SJCRH30 (cell line): ENCODE results near the gene OR2T11. TPM values are rescaled to one million over a fixed set of nuclear protein-coding genes. Genes with fewer than 3 reads are reported as not detected.

Experiments
- DNase-seq, 2 experiments: peaks; one replicate each; pipeline ENCODE4 v3.0.0-alpha.2; 2015 to 2020
- H3K27ac ChIP-seq: fragments of 250-450 bp; sonication (Bioruptor Pico); 2 replicates; pipeline ENCODE4 v1.5.1; 2020; ENCODE audit warnings: mild to moderate bottlenecking, moderate library complexity
- H3K27me3 ChIP-seq: fragments of 250-450 bp; sonication (Bioruptor Pico); 2 replicates; pipeline ENCODE4 v1.5.1; 2020; ENCODE audit warnings: mild to moderate bottlenecking, moderate library complexity
- H3K36me3 ChIP-seq: fragments of 250-450 bp; sonication (Bioruptor Pico); 2 replicates; pipeline ENCODE4 v1.5.1; 2020; ENCODE audit warnings: mild to moderate bottlenecking, moderate library complexity
- H3K4me1 ChIP-seq: fragments of 250-450 bp; sonication (Bioruptor Pico); 2 replicates; pipeline ENCODE4 v1.5.1; 2020; ENCODE audit warnings: mild to moderate bottlenecking, moderate library complexity
- H3K4me3 ChIP-seq: fragments of 250-450 bp; sonication (Bioruptor Pico); 2 replicates; pipeline ENCODE4 v1.5.1; 2020; ENCODE audit warnings: mild to moderate bottlenecking, moderate library complexity
- H3K9me3 ChIP-seq: fragments of 250-450 bp; sonication (Bioruptor Pico); replicated peaks from 2 replicates; pipeline ENCODE4 v1.5.1; 2020; ENCODE audit warnings: mild to moderate bottlenecking, moderate library complexity
- total RNA-seq: library from RNA; depleted of rRNA; stranded (reverse); fragments of >200 nt; shearing (Covaris generic); gene quantifications from 2 replicates; pipeline ENCODE4 v1.2.3, GENCODE V29; 2014

The OR2T11 gene
- total RNA-seq, 1 experiment from 2014 or later = not detected

DNA sequence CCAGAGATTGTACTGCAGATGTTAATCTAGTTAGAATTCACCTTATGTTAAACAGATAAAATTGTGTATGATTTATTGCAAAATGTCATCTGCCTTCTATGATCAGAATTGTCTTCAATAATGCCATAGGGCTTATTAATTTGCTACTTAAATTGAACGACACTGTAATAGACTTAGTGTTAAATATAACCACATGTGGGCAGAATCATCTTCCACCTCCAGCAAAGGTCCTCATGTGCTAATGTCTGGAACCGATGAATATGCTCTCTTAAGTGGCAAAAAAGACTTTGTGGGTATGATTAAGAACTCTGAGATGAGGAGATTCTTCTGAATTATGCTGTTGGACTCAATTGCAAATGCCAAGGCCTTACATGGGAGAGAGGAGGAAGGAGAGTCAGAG lies 4.3 kb downstream of the OR2T11 start:
- Histone ChIP-seq H3K27ac (no peak overlapping the region), H3K9me3 (no peaks in the 10 kb centered on the region), H3K4me3 (no peak overlapping the region), H3K4me1 (no peaks in the 10 kb centered on the region), H3K27me3 (no peaks in the 10 kb centered on the region), H3K36me3 (no peaks in the 10 kb centered on the region)
- DNase-seq = no peak

- no peaks in the 10 kb centered on the region for H3K4me1 ChIP-seq
- H3K9me3 ChIP-seq = no peaks in the 10 kb centered on the region
Measured at GRCh38 chr1:248627971-248628844, 6.7 kb downstream of the OR2T11 start.

DNA sequence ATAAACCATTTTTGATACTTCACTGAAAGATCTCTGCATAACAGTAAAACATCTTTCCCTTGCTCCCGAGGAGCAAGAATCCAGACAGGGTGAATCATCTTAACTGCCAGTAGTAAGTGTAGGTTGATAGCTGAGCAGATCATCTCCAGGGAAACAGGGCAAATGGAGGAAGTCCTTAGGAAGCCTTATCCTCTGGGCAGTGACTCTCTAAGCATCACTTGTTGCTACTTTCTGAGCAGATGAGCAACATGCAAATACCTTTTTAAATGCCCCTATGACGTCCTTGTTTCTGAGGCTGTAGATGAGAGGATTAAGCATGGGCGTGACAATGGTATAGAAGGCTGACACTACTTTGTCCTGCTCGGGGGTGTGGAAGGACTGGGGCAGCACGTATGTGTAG lies 8.9 kb downstream of the OR2T11 start:
- no peaks in the 10 kb centered on the region for H3K36me3 ChIP-seq
- no peak overlapping the region for H3K27ac ChIP-seq

More at GRCh38 chr1:248627971-248628844, 6.7 kb downstream of the OR2T11 start:
- Histone ChIP-seq H3K27ac (no peak overlapping the region), H3K4me3 (no peak overlapping the region), H3K36me3 (no peaks in the 10 kb centered on the region), H3K27me3 (no peaks in the 10 kb centered on the region)
- no peak for DNase-seq

GRCh38 chr1:248625166-248625565 lies 9.7 kb downstream of the OR2T11 start:
- DNase-seq = no peak
- no peak overlapping the region for H3K27ac ChIP-seq

More for the DNA sequence above, 8.9 kb downstream of the OR2T11 start:
- Histone ChIP-seq H3K4me1 (no peaks in the 10 kb centered on the region), H3K4me3 (no peak overlapping the region), H3K9me3 (no peaks in the 10 kb centered on the region), H3K27me3 (no peaks in the 10 kb centered on the region)
- DNase-seq = no peak

GRCh38 chr1:248622570-248623001 lies 12.3 kb downstream of the OR2T11 start:
- peak in 1 of 2 experiments; percentile 57 for DNase-seq

More at GRCh38 chr1:248625166-248625565, 9.7 kb downstream of the OR2T11 start:
- Histone ChIP-seq H3K27me3 (no peaks in the 10 kb centered on the region), H3K4me1 (no peaks in the 10 kb centered on the region), H3K36me3 (no peaks in the 10 kb centered on the region), H3K4me3 (no peak overlapping the region), H3K9me3 (no peaks in the 10 kb centered on the region)

GRCh38 chr1:248621770-248622169 lies 13.1 kb downstream of the OR2T11 start:
- Histone ChIP-seq H3K4me1 (no peaks in the 10 kb centered on the region), H3K4me3 (no peak overlapping the region), H3K27me3 (no peaks in the 10 kb centered on the region), H3K36me3 (no peaks in the 10 kb centered on the region), H3K27ac (no peak overlapping the region), H3K9me3 (no peaks in the 10 kb centered on the region)
- DNase-seq = no peak

More at GRCh38 chr1:248622570-248623001, 12.3 kb downstream of the OR2T11 start:
- H3K4me1 ChIP-seq = no peaks in the 10 kb centered on the region
- H3K27ac ChIP-seq = no peak overlapping the region
- no peaks in the 10 kb centered on the region for H3K36me3 ChIP-seq
- H3K4me3 ChIP-seq = no peak overlapping the region
- no peaks in the 10 kb centered on the region for H3K9me3 ChIP-seq
- no peaks in the 10 kb centered on the region for H3K27me3 ChIP-seq

DNA sequence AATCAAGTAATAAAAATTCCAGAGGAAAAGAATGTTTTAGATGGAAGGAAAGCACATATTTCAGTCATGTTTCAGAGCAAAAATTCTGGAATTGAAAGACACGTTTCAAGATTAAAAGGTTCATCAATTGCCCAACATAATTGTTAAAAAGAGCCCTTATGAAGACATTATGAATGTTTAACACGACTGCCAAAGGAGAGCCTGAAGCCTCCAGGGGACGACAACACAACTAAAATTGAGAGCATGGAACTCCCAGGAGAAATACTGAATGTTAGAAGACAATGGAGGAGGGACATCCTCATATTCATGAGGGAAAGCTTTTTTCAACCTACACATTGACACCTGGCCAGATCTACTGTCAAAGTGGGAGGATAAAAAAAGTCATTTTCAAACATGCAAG lies 16.0 kb downstream of the OR2T11 start:
- DNase-seq = peak; percentile 57 to 74
- Histone ChIP-seq H3K27ac (no peak overlapping the region), H3K4me1 (no peaks in the 10 kb centered on the region), H3K9me3 (no peaks in the 10 kb centered on the region), H3K4me3 (no peak overlapping the region), H3K36me3 (no peaks in the 10 kb centered on the region), H3K27me3 (no peaks in the 10 kb centered on the region)

GRCh38 chr1:248618119-248618518 lies 16.8 kb downstream of the OR2T11 start:
- no peaks in the 10 kb centered on the region for H3K27me3 ChIP-seq
- H3K9me3 ChIP-seq = no peaks in the 10 kb centered on the region
- H3K4me1 ChIP-seq = no peaks in the 10 kb centered on the region
- no peaks in the 10 kb centered on the region for H3K36me3 ChIP-seq
- H3K4me3 ChIP-seq = no peak overlapping the region
- H3K27ac ChIP-seq = no peak overlapping the region
- DNase-seq = no peak

DNA sequence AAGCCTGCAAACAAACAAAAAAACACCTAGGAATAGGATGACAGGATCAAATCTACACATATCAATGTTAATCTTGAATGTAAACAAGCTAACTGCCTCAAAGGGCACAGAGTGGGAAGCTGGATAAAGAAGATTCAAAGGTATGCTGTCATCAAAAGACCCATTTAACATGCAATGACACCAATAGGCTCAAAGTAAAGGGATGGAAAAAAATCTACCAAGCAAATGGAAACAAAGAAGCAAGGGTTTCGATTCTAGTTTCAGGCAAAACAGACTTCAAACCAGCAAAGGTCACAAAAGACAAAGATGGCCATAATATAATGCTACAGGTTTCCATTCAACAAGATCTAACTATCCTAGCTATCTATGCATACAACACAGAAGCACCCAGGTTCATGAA lies 21.1 kb downstream of the OR2T11 start:
- no peak for DNase-seq
- H3K27me3 ChIP-seq = no peaks in the 10 kb centered on the region
- H3K36me3 ChIP-seq = no peaks in the 10 kb centered on the region
- H3K4me3 ChIP-seq = no peak overlapping the region
- no peaks in the 10 kb centered on the region for H3K4me1 ChIP-seq
- no peak overlapping the region for H3K27ac ChIP-seq
- H3K9me3 ChIP-seq = no peaks in the 10 kb centered on the region

GRCh38 chr1:248611883-248612414 lies 22.9 kb downstream of the OR2T11 start:
- H3K27ac ChIP-seq = no peak overlapping the region
- no peaks in the 10 kb centered on the region for H3K36me3 ChIP-seq
- H3K27me3 ChIP-seq = no peaks in the 10 kb centered on the region
- no peak for DNase-seq
- no peaks in the 10 kb centered on the region for H3K4me1 ChIP-seq
- H3K4me3 ChIP-seq = no peak overlapping the region
- H3K9me3 ChIP-seq = no peaks in the 10 kb centered on the region

GRCh38 chr1:248610301-248610700 lies 24.6 kb downstream of the OR2T11 start:
- no peak for DNase-seq
- no peaks in the 10 kb centered on the region for H3K4me1 ChIP-seq
- H3K36me3 ChIP-seq = no peaks in the 10 kb centered on the region
- no peak overlapping the region for H3K4me3 ChIP-seq
- no peaks in the 10 kb centered on the region for H3K27me3 ChIP-seq
- no peak overlapping the region for H3K27ac ChIP-seq
- H3K9me3 ChIP-seq = no peaks in the 10 kb centered on the region

GRCh38 chr1:248599396-248599795 lies 35.5 kb downstream of the OR2T11 start:
- H3K27me3 ChIP-seq = no peaks in the 10 kb centered on the region
- H3K36me3 ChIP-seq = no peaks in the 10 kb centered on the region
- H3K4me1 ChIP-seq = peaks cover 12% of the 10 kb centered on the region
- H3K9me3 ChIP-seq = no peaks in the 10 kb centered on the region
- H3K4me3 ChIP-seq = no peak overlapping the region
- peak in 1 of 2 experiments; percentile 38 for DNase-seq
- H3K27ac ChIP-seq = peak overlapping the region; percentile 36; the same call in 1 of the 2 replicates

GRCh38 chr1:248597589-248597988 lies 37.3 kb downstream of the OR2T11 start, which contains the start of gene OR2T10:
Gene OR2T10 (minus strand): TSS chr1:248597700. CDS start chr1:248593768, 3,932 bp downstream.
- Histone ChIP-seq H3K27ac (no peak within 1 kb of the TSS), H3K9me3 (no peaks in the 10 kb centered on the region), H3K27me3 (no peaks in the 10 kb centered on the region), H3K4me3 (no peak within 1 kb of the TSS), H3K4me1 (peaks cover 12% of the 10 kb centered on the region), H3K36me3 (no peaks in the 10 kb centered on the region)
- DNase-seq = no peak

GRCh38 chr1:248596615-248597014 lies 38.3 kb downstream of the OR2T11 start:
- Histone ChIP-seq H3K27me3 (no peaks in the 10 kb centered on the region), H3K36me3 (no peaks in the 10 kb centered on the region), H3K9me3 (no peaks in the 10 kb centered on the region), H3K4me3 (no peak overlapping the region), H3K27ac (no peak overlapping the region), H3K4me1 (peaks cover 12% of the 10 kb centered on the region)
- no peak for DNase-seq

GRCh38 chr1:248593226-248593625 lies 41.7 kb downstream of the OR2T11 start:
- Histone ChIP-seq H3K27me3 (no peaks in the 10 kb centered on the region), H3K4me1 (no peaks in the 10 kb centered on the region), H3K36me3 (no peaks in the 10 kb centered on the region), H3K9me3 (no peaks in the 10 kb centered on the region), H3K4me3 (no peak overlapping the region), H3K27ac (no peak overlapping the region)
- no peak for DNase-seq
